ENCODE data around the gene CTNNA3. TPM values are rescaled to one million over a fixed set of nuclear protein-coding genes. Genes with fewer than 3 reads are reported as not detected.
"Not testable (repeated sequence)": the region's sequence is repeated elsewhere in the genome, so short reads cannot be mapped to it uniquely, and the experiment has no call there.

The CTNNA3 gene
- total RNA-seq, 2 donors from 2014 or later = 0.37 to 1.1 TPM

DNA sequence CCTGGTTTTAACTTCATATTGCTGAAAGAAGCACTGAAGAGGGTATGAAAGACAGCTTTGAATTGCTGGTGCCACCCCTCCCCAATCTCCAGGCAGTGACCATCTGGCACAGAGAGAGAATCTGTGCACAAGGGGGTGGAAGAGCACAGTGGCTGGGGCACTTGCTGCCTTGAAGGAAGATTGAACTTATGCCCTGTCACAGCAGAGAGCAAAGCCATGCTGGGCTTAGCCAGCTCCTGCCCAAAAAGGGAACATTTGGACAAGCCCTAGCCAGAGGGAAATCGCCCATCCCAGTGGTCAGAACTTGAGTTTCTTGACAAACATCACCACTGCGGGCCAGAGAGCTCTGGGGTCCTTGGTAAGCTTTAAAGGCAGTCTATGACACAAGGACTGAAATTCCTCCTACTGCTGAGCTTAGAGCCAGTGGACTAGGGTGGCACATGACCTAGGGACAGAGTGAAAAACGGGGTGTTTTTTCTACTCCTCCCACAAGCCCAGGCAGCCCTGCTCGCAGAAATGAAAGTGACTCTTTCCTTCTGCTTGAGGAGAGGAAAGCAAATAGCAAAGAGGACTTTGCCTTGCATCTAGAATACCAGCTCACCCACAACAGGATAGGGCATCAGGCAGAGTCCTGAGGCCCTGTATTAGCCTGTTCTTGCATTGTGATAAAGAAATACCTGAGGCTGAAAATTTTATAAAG is 257.2 kb downstream of the CTNNA3 start:
- TF ChIP-seq, protein P1, sequence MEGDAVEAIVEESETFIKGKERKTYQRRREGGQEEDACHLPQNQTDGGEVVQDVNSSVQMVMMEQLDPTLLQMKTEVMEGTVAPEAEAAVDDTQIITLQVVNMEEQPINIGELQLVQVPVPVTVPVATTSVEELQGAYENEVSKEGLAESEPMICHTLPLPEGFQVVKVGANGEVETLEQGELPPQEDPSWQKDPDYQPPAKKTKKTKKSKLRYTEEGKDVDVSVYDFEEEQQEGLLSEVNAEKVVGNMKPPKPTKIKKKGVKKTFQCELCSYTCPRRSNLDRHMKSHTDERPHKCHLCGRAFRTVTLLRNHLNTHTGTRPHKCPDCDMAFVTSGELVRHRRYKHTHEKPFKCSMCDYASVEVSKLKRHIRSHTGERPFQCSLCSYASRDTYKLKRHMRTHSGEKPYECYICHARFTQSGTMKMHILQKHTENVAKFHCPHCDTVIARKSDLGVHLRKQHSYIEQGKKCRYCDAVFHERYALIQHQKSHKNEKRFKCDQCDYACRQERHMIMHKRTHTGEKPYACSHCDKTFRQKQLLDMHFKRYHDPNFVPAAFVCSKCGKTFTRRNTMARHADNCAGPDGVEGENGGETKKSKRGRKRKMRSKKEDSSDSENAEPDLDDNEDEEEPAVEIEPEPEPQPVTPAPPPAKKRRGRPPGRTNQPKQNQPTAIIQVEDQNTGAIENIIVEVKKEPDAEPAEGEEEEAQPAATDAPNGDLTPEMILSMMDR (IDR thresholded peaks at IDR 0.05) = no peak
- H3K27ac ChIP-seq = no peak overlapping the region
- intact Hi-C loops (cut with DNase I) = no loop called here
- no peak overlapping the region for H3K4me3 ChIP-seq
- no peaks in the 10 kb centered on the region for H3K27me3 ChIP-seq
- H3K9ac ChIP-seq (ENCODE audit: low read depth in 2 of 2, low read length in 2 of 2) = no peak overlapping the region
- no peaks in the 10 kb centered on the region for H3K9me3 ChIP-seq
- no peaks in the 10 kb centered on the region for H3K4me1 ChIP-seq
- DNase-seq = no peak
- H3K36me3 ChIP-seq = no peaks in the 10 kb centered on the region

DNA sequence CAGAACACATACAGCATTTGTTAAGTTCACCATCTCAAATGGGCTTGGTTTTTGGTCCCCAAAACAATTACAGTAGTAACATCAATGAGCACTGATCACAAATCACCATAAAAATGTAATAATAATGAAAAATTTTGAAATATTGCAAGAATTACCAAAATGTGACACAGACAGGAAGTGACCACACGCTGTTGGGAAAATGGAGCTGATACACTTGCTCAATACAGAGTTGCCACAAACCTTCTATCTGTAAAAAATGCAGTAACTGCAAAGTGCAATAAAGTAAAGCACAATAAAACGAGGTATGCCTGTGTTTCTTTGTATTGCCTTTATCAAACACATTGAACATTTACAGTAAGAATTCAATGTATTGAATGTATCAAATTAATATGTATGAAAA is 262.7 kb downstream of the CTNNA3 start:
- Histone ChIP-seq H3K27me3 (no peaks in the 10 kb centered on the region), H3K27ac (no peak overlapping the region), H3K9ac (ENCODE audit: low read depth in 2 of 2, low read length in 2 of 2) (no peak overlapping the region), H3K4me3 (no peak overlapping the region), H3K36me3 (no peaks in the 10 kb centered on the region), H3K9me3 (no peaks in the 10 kb centered on the region), H3K4me1 (no peaks in the 10 kb centered on the region)
- intact Hi-C loops (cut with DNase I) = no loop called here
- TF ChIP-seq, protein P1 (IDR thresholded peaks at IDR 0.05) = no peak
- DNase-seq = no peak

DNA sequence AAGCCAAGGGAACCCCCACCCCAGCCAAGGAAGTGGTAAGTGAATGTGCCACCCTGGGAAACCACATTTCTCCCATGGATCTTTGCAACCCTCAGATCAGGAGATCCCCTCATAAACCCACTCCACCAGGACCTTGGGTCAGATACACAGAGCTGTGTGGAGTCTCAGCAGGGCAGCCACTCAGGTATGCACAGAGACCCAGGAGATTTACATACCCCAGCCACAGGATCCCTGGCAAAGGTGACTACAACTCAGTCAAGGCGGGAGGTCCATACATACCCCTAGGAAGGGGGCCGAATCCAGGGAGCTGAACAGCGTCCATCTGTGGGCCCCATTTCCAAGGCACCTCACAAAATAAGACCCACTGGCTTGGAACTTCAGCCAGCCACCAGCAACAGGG is 293.4 kb downstream of the CTNNA3 start:
- DNase-seq = no peak

DNA sequence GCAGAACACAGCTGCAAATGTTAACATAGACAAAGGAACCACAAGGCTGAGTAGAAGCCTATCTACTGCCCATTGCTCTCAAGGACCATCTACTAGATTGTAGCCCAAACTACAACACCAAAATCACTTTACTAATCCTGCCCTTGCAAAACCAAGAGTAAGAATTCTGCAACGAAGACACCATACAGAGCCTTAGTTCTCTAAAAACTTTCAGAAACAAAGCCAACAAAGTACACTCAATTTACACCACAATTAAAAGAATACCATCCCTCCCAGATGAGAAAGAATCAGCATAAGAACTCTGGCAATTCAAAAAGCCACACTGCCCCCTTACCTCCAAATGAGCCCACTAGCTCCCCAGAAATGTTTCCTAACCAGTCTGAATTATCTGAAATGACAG is 294.3 kb downstream of the CTNNA3 start:
- Histone ChIP-seq H3K9ac (ENCODE audit: low read depth in 2 of 2, low read length in 2 of 2) (no peak overlapping the region), H3K4me1 (no peaks in the 10 kb centered on the region), H3K9me3 (no peaks in the 10 kb centered on the region), H3K27ac (no peak overlapping the region), H3K4me3 (no peak overlapping the region), H3K36me3 (no peaks in the 10 kb centered on the region), H3K27me3 (no peaks in the 10 kb centered on the region)
- intact Hi-C loops (cut with DNase I) = no loop called here
- TF ChIP-seq, protein P1 (IDR thresholded peaks at IDR 0.05) = no peak
- no peak for DNase-seq

More for the DNA sequence above, 293.4 kb downstream of the CTNNA3 start:
- H3K9ac ChIP-seq (ENCODE audit: low read depth in 2 of 2, low read length in 2 of 2) = no peak overlapping the region
- no peaks in the 10 kb centered on the region for H3K36me3 ChIP-seq
- H3K4me1 ChIP-seq = no peaks in the 10 kb centered on the region
- H3K27ac ChIP-seq = no peak overlapping the region
- intact Hi-C loops (cut with DNase I) = no loop called here
- H3K9me3 ChIP-seq = no peaks in the 10 kb centered on the region
- no peaks in the 10 kb centered on the region for H3K27me3 ChIP-seq
- H3K4me3 ChIP-seq = no peak overlapping the region
- TF ChIP-seq, protein P1 (IDR thresholded peaks at IDR 0.05) = no peak

DNA sequence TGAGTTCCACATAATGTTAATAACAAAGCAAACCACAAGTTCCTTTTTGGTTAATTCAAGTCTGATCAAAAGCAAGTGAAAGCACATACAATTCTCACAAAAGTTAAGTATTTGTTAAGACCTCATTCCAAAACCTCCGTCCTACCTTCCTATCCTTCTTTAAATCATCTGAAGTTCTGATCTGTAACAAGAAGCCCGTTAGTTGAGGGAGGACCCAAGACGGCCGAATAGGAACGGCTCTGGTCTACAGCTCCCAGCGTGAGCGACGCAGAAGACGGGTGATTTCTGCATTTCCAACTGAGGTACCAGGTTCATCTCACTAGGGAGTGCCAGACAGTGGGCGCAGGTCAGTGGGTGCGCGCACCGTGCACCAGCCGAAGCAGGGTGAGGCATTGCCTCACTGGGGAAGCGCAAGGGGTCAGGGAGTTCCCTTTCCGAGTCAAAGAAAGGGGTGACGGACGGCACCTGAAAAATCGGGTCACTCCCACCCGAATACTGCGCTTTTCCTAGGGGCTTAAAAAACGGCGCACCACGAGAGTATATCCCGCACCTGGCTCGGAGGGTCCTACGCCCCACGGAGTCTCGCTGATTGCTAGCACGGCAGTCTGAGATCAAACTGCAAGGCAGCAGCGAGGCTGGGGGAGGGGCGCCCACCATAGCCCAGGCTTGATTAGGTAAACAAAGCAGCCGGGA is 309.0 kb downstream of the CTNNA3 start:
- H3K27me3 ChIP-seq; H3K36me3 ChIP-seq; H3K9me3 ChIP-seq; DNase-seq; intact Hi-C loops (cut with DNase I); H3K27ac ChIP-seq; H3K9ac ChIP-seq (ENCODE audit: low read depth in 2 of 2, low read length in 2 of 2); H3K4me1 ChIP-seq; H3K4me3 ChIP-seq: not testable (repeated sequence)

DNA sequence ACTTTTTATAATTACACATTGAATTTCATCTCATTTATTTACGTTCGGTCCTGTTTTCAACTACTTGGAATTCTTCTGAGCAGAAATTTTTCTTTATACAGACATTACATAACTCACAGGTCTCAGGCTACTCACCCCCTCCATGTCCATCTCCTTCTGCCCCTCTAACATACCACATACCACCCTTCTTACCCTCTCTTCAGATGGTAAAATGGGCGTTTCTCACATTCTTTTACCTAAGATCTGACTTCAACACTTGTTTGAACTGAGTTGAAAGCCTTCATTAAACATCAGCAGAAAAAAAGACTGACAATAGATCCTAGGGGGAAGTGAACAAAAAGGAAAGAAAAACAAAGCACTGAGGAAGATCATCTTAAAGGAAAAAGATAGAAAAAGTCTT is 309.7 kb downstream of the CTNNA3 start:
- TF ChIP-seq, protein P1 (IDR thresholded peaks at IDR 0.05) = no peak
- Histone ChIP-seq H3K4me3 (no peak overlapping the region), H3K27ac (no peak overlapping the region), H3K9me3 (no peaks in the 10 kb centered on the region), H3K9ac (ENCODE audit: low read depth in 2 of 2, low read length in 2 of 2) (no peak overlapping the region), H3K4me1 (no peaks in the 10 kb centered on the region), H3K36me3 (no peaks in the 10 kb centered on the region), H3K27me3 (no peaks in the 10 kb centered on the region)
- intact Hi-C loops (cut with DNase I) = no loop called here
- DNase-seq = no peak

Data from colonic mucosa (tissue), 4 donors.